Naive B cell (primary cell): ENCODE results near the gene TMEM109. TPM values are rescaled to one million over a fixed set of nuclear protein-coding genes. Genes with fewer than 3 reads are reported as not detected.

Source experiments
- ATAC-seq, 2 donors: fragments of 150-1000 bp; cut with Tn5 transposase; 2 replicates each; pipeline ENCODE4 v1.10.0; 2021; ENCODE audit warnings: low read depth in 2 of 2, mild to moderate bottlenecking in 2 of 2, moderate library complexity in 2 of 2
- DNase-seq: peaks from one replicate; pipeline ENCODE4 v3.0.0; 2022
- H3K27ac Mint-ChIP-seq, 6 donors: one replicate each; pipeline ENCODE4 v1.8.0; 2020 to 2022; ENCODE audit warnings: mild to moderate bottlenecking in 6 of 6, mixed read lengths in 6 of 6, moderate library complexity in 5 of 6, inconsistent platforms in 2 of 6
- H3K27me3 Mint-ChIP-seq, 3 donors: one replicate each; pipeline ENCODE4 v1.8.0; 2021 to 2022; ENCODE audit warnings: mixed read lengths in 3 of 3, mild to moderate bottlenecking in 1 of 3
- H3K36me3 Mint-ChIP-seq, 2 donors: one replicate each; pipeline ENCODE4 v1.8.0; 2020 to 2022; ENCODE audit warnings: mixed read lengths in 2 of 2, inconsistent platforms in 1 of 2, mild to moderate bottlenecking in 1 of 2
- H3K4me1 Mint-ChIP-seq, 3 donors: one replicate each; pipeline ENCODE4 v1.8.0; 2020 to 2022; ENCODE audit warnings: mixed read lengths in 3 of 3, inconsistent platforms in 1 of 3, mild to moderate bottlenecking in 1 of 3, moderate library complexity in 1 of 3
- H3K4me3 Mint-ChIP-seq, 8 donors: one replicate each; pipeline ENCODE4 v1.8.0; 2020 to 2022; ENCODE audit warnings: mild to moderate bottlenecking in 8 of 8, mixed read lengths in 8 of 8, moderate library complexity in 8 of 8, inconsistent platforms in 2 of 8
- H3K9me3 Mint-ChIP-seq, 7 donors: one replicate each; pipeline ENCODE4 v1.8.0; 2020 to 2022; ENCODE audit warnings: mixed read lengths in 7 of 7, mild to moderate bottlenecking in 5 of 7, inconsistent platforms in 2 of 7, moderate library complexity in 1 of 7
- polyA plus RNA-seq, 6 donors: library from polyadenylated mRNA; unstranded; fragments of 300-500 nt; fragmentation: Illumina TruSeq; gene quantifications; one replicate each; pipeline ENCODE4 v1.2.3, GENCODE V29; 2021; ENCODE audit warnings: low read depth in 6 of 6

The TMEM109 gene
- polyA plus RNA-seq, 6 donors from 2014 or later = 286 to 521 (median 315) TPM

- DNase-seq = no peak
- Mint-ChIP-seq H3K36me3 (peaks cover 2 to 4% of the 10 kb centered on the region in 2 donors), H3K27me3 (peaks cover 4 to 24% (median 11%) of the 10 kb centered on the region in 3 donors), H3K9me3 (no peaks in the 10 kb centered on the region), H3K27ac (no peak overlapping the region), H3K4me3 (peak overlapping the region in 1 of 8 donors; percentile 71), H3K4me1 (peaks cover 33 to 51% (median 47%) of the 10 kb centered on the region in 3 donors)
- ATAC-seq = no peak
Measured at GRCh38 chr11:60927600-60927999, 13.6 kb downstream of the TMEM109 start.

- H3K36me3 Mint-ChIP-seq = no peaks in the 10 kb centered on the region
- H3K9me3 Mint-ChIP-seq = no peaks in the 10 kb centered on the region
- H3K27ac Mint-ChIP-seq = peak overlapping the region in 1 of 6 donors; percentile 18
- no peak for ATAC-seq
- peaks cover 31 to 50% (median 49%) of the 10 kb centered on the region in 3 donors for H3K4me1 Mint-ChIP-seq
- no peak for DNase-seq
- peaks cover 3 to 18% (median 9%) of the 10 kb centered on the region in 3 donors for H3K27me3 Mint-ChIP-seq
- no peak overlapping the region for H3K4me3 Mint-ChIP-seq
Measured at GRCh38 chr11:60928563-60929001, 14.6 kb downstream of the TMEM109 start.

- DNase-seq = no peak
- H3K27me3 Mint-ChIP-seq = peaks cover 3 to 17% (median 9%) of the 10 kb centered on the region in 3 donors
- peaks cover 35 to 55% (median 49%) of the 10 kb centered on the region in 3 donors for H3K4me1 Mint-ChIP-seq
- no peaks in the 10 kb centered on the region for H3K36me3 Mint-ChIP-seq
- peak overlapping the region in 1 of 8 donors; percentile 53 for H3K4me3 Mint-ChIP-seq
- H3K27ac Mint-ChIP-seq = peak overlapping the region in 5 of 6 donors; percentile 2 to 89 (median 44)
- no peaks in the 10 kb centered on the region for H3K9me3 Mint-ChIP-seq
- ATAC-seq = no peak
Measured at GRCh38 chr11:60929764-60930163, 15.8 kb downstream of the TMEM109 start.

- H3K4me1 Mint-ChIP-seq = peaks cover 31 to 55% (median 44%) of the 10 kb centered on the region in 3 donors
- no peak for ATAC-seq
- H3K36me3 Mint-ChIP-seq = no peaks in the 10 kb centered on the region
- no peak for DNase-seq
- peak overlapping the region in 3 of 8 donors; percentile 19 to 63 (median 22) for H3K4me3 Mint-ChIP-seq
- H3K27me3 Mint-ChIP-seq = peaks cover 0 to 12% (median 4%) of the 10 kb centered on the region in 3 donors
- no peaks in the 10 kb centered on the region for H3K9me3 Mint-ChIP-seq
- peak overlapping the region in 3 of 6 donors; percentile 44 to 87 (median 65) for H3K27ac Mint-ChIP-seq
Measured at GRCh38 chr11:60930394-60930793, 16.4 kb downstream of the TMEM109 start.

- peak; percentile 87 for DNase-seq
- Mint-ChIP-seq H3K4me1 (peaks cover 31 to 57% (median 43%) of the 10 kb centered on the region in 3 donors), H3K27ac (peak overlapping the region; percentile 78 to 98 (median 97)), H3K36me3 (no peaks in the 10 kb centered on the region), H3K9me3 (no peaks in the 10 kb centered on the region), H3K4me3 (peak overlapping the region; percentile 47 to 89 (median 67)), H3K27me3 (no peaks in the 10 kb centered on the region)
- peak; percentile 84 to 86 for ATAC-seq
Measured at GRCh38 chr11:60931917-60932316, 18.0 kb downstream of the TMEM109 start.

GRCh38 chr11:60932605-60933356, 18.8 kb downstream of the TMEM109 start:
- ATAC-seq (peak; percentile 72 to 74), DNase-seq (peak; percentile 70)
- peak overlapping the region; percentile 30 to 98 (median 92) for H3K27ac Mint-ChIP-seq
- H3K36me3 Mint-ChIP-seq = no peaks in the 10 kb centered on the region
- H3K4me3 Mint-ChIP-seq = peak overlapping the region in 4 of 8 donors; percentile 47 to 75 (median 56)
- H3K9me3 Mint-ChIP-seq = no peaks in the 10 kb centered on the region
- H3K4me1 Mint-ChIP-seq = peaks cover 31 to 52% (median 43%) of the 10 kb centered on the region in 3 donors
- no peaks in the 10 kb centered on the region for H3K27me3 Mint-ChIP-seq

- ATAC-seq (no peak), DNase-seq (no peak)
- peak overlapping the region in 5 of 6 donors; percentile 5 to 97 (median 80) for H3K27ac Mint-ChIP-seq
- peaks cover 0 to 7% of the 10 kb centered on the region in 2 donors for H3K36me3 Mint-ChIP-seq
- H3K4me3 Mint-ChIP-seq = peak overlapping the region in 1 of 8 donors; percentile 5
- no peaks in the 10 kb centered on the region for H3K27me3 Mint-ChIP-seq
- no peaks in the 10 kb centered on the region for H3K9me3 Mint-ChIP-seq
- H3K4me1 Mint-ChIP-seq = peaks cover 31 to 60% (median 43%) of the 10 kb centered on the region in 3 donors
Measured at GRCh38 chr11:60933416-60934123, 19.6 kb downstream of the TMEM109 start.

- peaks cover 31 to 62% (median 44%) of the 10 kb centered on the region in 3 donors for H3K4me1 Mint-ChIP-seq
- no peaks in the 10 kb centered on the region for H3K27me3 Mint-ChIP-seq
- H3K27ac Mint-ChIP-seq = peak overlapping the region in 4 of 6 donors; percentile 3 to 82 (median 72)
Measured at GRCh38 chr11:60934124-60934789, 20.3 kb downstream of the TMEM109 start.

GRCh38 chr11:60934790-60935605, 21.0 kb downstream of the TMEM109 start:
- Mint-ChIP-seq H3K4me3 (no peak overlapping the region), H3K4me1 (peaks cover 31 to 55% (median 37%) of the 10 kb centered on the region in 3 donors), H3K27ac (peak overlapping the region in 4 of 6 donors; percentile 56 to 91 (median 78)), H3K36me3 (peaks cover 4 to 14% of the 10 kb centered on the region in 2 donors), H3K9me3 (peaks cover 0 to 2% (median 0%) of the 10 kb centered on the region in 7 donors), H3K27me3 (no peaks in the 10 kb centered on the region)
- no peak for DNase-seq
- no peak for ATAC-seq

More at GRCh38 chr11:60934124-60934789, 20.3 kb downstream of the TMEM109 start:
- DNase-seq (no peak), ATAC-seq (no peak)
- Mint-ChIP-seq H3K9me3 (peaks cover 0 to 2% (median 0%) of the 10 kb centered on the region in 7 donors), H3K36me3 (peaks cover 4 to 14% of the 10 kb centered on the region in 2 donors), H3K4me3 (peak overlapping the region in 1 of 8 donors; percentile 5)

- Mint-ChIP-seq H3K36me3 (peaks cover 4 to 16% of the 10 kb centered on the region in 2 donors), H3K27ac (peak overlapping the region in 3 of 6 donors; percentile 81 to 91 (median 82)), H3K9me3 (peaks cover 0 to 2% (median 0%) of the 10 kb centered on the region in 7 donors), H3K4me1 (peaks cover 27 to 49% (median 32%) of the 10 kb centered on the region in 3 donors), H3K4me3 (no peak overlapping the region), H3K27me3 (no peaks in the 10 kb centered on the region)
- no peak for DNase-seq
- ATAC-seq = no peak
Measured at GRCh38 chr11:60935676-60936442, 21.9 kb downstream of the TMEM109 start.

GRCh38 chr11:60936467-60937143, 22.6 kb downstream of the TMEM109 start:
- DNase-seq = no peak
- no peaks in the 10 kb centered on the region for H3K27me3 Mint-ChIP-seq
- H3K27ac Mint-ChIP-seq = peak overlapping the region in 3 of 6 donors; percentile 37 to 80 (median 37)
- ATAC-seq = no peak
- peaks cover 26 to 46% (median 32%) of the 10 kb centered on the region in 3 donors for H3K4me1 Mint-ChIP-seq
- peaks cover 0 to 2% (median 0%) of the 10 kb centered on the region in 7 donors for H3K9me3 Mint-ChIP-seq
- H3K36me3 Mint-ChIP-seq = peaks cover 9 to 23% of the 10 kb centered on the region in 2 donors
- H3K4me3 Mint-ChIP-seq = no peak overlapping the region
